HTR-8/SVneo (cell line): Measurements from ENCODE around the gene GIPC3.
A peak's percentile ranks its signal among the peaks of the same experiment; 100 is the strongest.

Source experiments
- DNase-seq: peaks from one replicate; pipeline ENCODE4 v3.0.0; 2011; ENCODE audit warnings: low spot score, mixed read lengths; ENCODE audit not compliant: insufficient read length
- FAIRE-seq: peaks from 2 replicates; lab custom pipeline; 2011; peaks lifted over from hg19 to GRCh38; lab: Jason Lieb, UNC

Gene GIPC3

GRCh38 chr19:3585301-3586126, at the start of gene GIPC3:
Gene GIPC3, plus strand, starts transcription at chr19:3585478. Its CDS starts 120 bp downstream, at chr19:3585598.
- no peak for FAIRE-seq
- DNase-seq: no peak

GRCh38 chr19:3535563-3535965, 49.7 kb upstream of the GIPC3 start:
- DNase-seq (no peak), FAIRE-seq (no peak)

GRCh38 chr19:3535981-3536380, 49.3 kb upstream of the GIPC3 start:
- FAIRE-seq: no peak
- no peak for DNase-seq

GRCh38 chr19:3536429-3537100, 48.7 kb upstream of the GIPC3 start:
- no peak for DNase-seq
- no peak for FAIRE-seq

GRCh38 chr19:3537101-3537437, 48.2 kb upstream of the GIPC3 start:
- FAIRE-seq (no peak), DNase-seq (no peak)

- DNase-seq: no peak
- no peak for FAIRE-seq
These were observed 47.6 kb upstream of the GIPC3 start for GRCh38 chr19:3537438-3538240.

GRCh38 chr19:3538258-3538929, 46.9 kb upstream of the GIPC3 start:
- FAIRE-seq (no peak), DNase-seq (no peak)

GRCh38 chr19:3538965-3539755, 46.1 kb upstream of the GIPC3 start, which contains the start of gene TEKTIP1:
Gene TEKTIP1, plus strand, starts transcription at chr19:3539174. Its CDS starts 4 bp downstream, at chr19:3539178.
- no peak for FAIRE-seq
- peak; percentile 31 for DNase-seq

- DNase-seq (no peak), FAIRE-seq (no peak)
These were observed 45.5 kb upstream of the GIPC3 start for GRCh38 chr19:3539756-3540118.

- FAIRE-seq: no peak
These were observed 41.9 kb upstream of the GIPC3 start for GRCh38 chr19:3543150-3544057.

GRCh38 chr19:3544058-3544376, 41.3 kb upstream of the GIPC3 start:
- no peak for FAIRE-seq

More at GRCh38 chr19:3543150-3544057, 41.9 kb upstream of the GIPC3 start:
- DNase-seq: no peak

GRCh38 chr19:3544742-3545668, 40.3 kb upstream of the GIPC3 start:
- peak; percentile 69 for FAIRE-seq
- peak; percentile 70 for DNase-seq

More at GRCh38 chr19:3544058-3544376, 41.3 kb upstream of the GIPC3 start:
- no peak for DNase-seq

- DNase-seq: no peak
- FAIRE-seq: no peak
These were observed 39.6 kb upstream of the GIPC3 start for GRCh38 chr19:3545669-3546034.

GRCh38 chr19:3546119-3546518, 39.2 kb upstream of the GIPC3 start:
- no peak for FAIRE-seq
- DNase-seq: no peak

GRCh38 chr19:3547301-3547731, 38.0 kb upstream of the GIPC3 start:
- no peak for FAIRE-seq
- DNase-seq: no peak

GRCh38 chr19:3547767-3548282, 37.5 kb upstream of the GIPC3 start:
- DNase-seq (no peak), FAIRE-seq (no peak)

GRCh38 chr19:3548606-3549005, 36.7 kb upstream of the GIPC3 start:
- no peak for FAIRE-seq

More at GRCh38 chr19:3548606-3549005, 36.7 kb upstream of the GIPC3 start:
- DNase-seq: no peak
